NCI-H1436 treated with DMSO at 0.1 percent for 48 hours (cell line): ENCODE results near the gene EIF3F.

Source experiments
- DNase-seq: peaks from one replicate; lab custom pipeline; 2025; lab: John Stamatoyannopoulos, UW

EIF3F gene

GRCh38 chr11:8021920-8022319 lies 34.8 kb downstream of the EIF3F start:
- DNase-seq, result no peak

GRCh38 chr11:8022876-8023275 lies 35.7 kb downstream of the EIF3F start:
- DNase-seq, result no peak

- DNase-seq, result no peak
Observed at GRCh38 chr11:8023831-8024555, 36.9 kb downstream of the EIF3F start.

GRCh38 chr11:8025123-8025522 lies 38.0 kb downstream of the EIF3F start:
- no peak for DNase-seq

- DNase-seq, result no peak
Observed at GRCh38 chr11:8025816-8026215, 38.7 kb downstream of the EIF3F start.

- DNase-seq, result no peak
Observed at GRCh38 chr11:8026982-8027381, 39.8 kb downstream of the EIF3F start.

GRCh38 chr11:8028766-8029165 lies 41.6 kb downstream of the EIF3F start:
- no peak for DNase-seq

GRCh38 chr11:8030526-8031247 lies 43.5 kb downstream of the EIF3F start:
- no peak for DNase-seq

GRCh38 chr11:8031248-8032115 lies 44.3 kb downstream of the EIF3F start:
- DNase-seq, result no peak

GRCh38 chr11:8032122-8032521 lies 45.0 kb downstream of the EIF3F start:
- no peak for DNase-seq

GRCh38 chr11:8032576-8033304 lies 45.6 kb downstream of the EIF3F start:
- DNase-seq, result no peak

- DNase-seq, result no peak
Observed at GRCh38 chr11:8033305-8034105, 46.4 kb downstream of the EIF3F start.

- DNase-seq, result no peak
Observed at GRCh38 chr11:8034106-8034585, 47.0 kb downstream of the EIF3F start.

GRCh38 chr11:8034604-8035190 lies 47.6 kb downstream of the EIF3F start:
- DNase-seq, result no peak

- DNase-seq, result no peak
Observed at GRCh38 chr11:8035200-8035855, 48.2 kb downstream of the EIF3F start.

- no peak for DNase-seq
Observed at GRCh38 chr11:8036002-8036802, 49.1 kb downstream of the EIF3F start.

- DNase-seq, result no peak
Observed at GRCh38 chr11:8036986-8037385, 49.8 kb downstream of the EIF3F start.

GRCh38 chr11:8038393-8038792 lies 51.3 kb downstream of the EIF3F start:
- no peak for DNase-seq
